NCI-H1105 treated with DMSO at 0.1 percent for 48 hours (cell line): ENCODE data around the gene TAAR6.
"Not testable (repeated sequence)": the region's sequence is repeated elsewhere in the genome, so short reads cannot be mapped to it uniquely, and the experiment has no call there.

ENCODE experiments used
- DNase-seq: peaks from one replicate; lab custom pipeline; 2025; lab: John Stamatoyannopoulos, UW

Gene TAAR6

GRCh38 chr6:132570221-132570777 lies at the start of gene TAAR6:
Gene TAAR6, plus strand, starts transcription at chr6:132570322. Its CDS starts 0 bp downstream, at chr6:132570322.
- DNase-seq = no peak

- no peak for DNase-seq
Observed at GRCh38 chr6:132520953-132521352, 49.2 kb upstream of the TAAR6 start.

GRCh38 chr6:132524646-132525045 lies 45.5 kb upstream of the TAAR6 start:
- DNase-seq = no peak

- DNase-seq = no peak
Observed at GRCh38 chr6:132525866-132526265, 44.3 kb upstream of the TAAR6 start.

GRCh38 chr6:132526461-132526860 lies 43.7 kb upstream of the TAAR6 start:
- DNase-seq = no peak

GRCh38 chr6:132527791-132528190 lies 42.3 kb upstream of the TAAR6 start:
- no peak for DNase-seq

GRCh38 chr6:132530293-132530974 lies 39.7 kb upstream of the TAAR6 start:
- peak; percentile 77 for DNase-seq

GRCh38 chr6:132534546-132534945 lies 35.6 kb upstream of the TAAR6 start:
- not testable (repeated sequence) for DNase-seq

- DNase-seq = no peak
Observed at GRCh38 chr6:132537145-132537544, 33.0 kb upstream of the TAAR6 start.

- DNase-seq = no peak
Observed at GRCh38 chr6:132537977-132538376, 32.1 kb upstream of the TAAR6 start, which contains the start of gene TAAR9. Gene TAAR9, plus strand, starts transcription at chr6:132538277. Its CDS starts 13 bp downstream, at chr6:132538290.

- no peak for DNase-seq
Observed at GRCh38 chr6:132544826-132545225, 25.3 kb upstream of the TAAR6 start.

- DNase-seq = no peak
Observed at GRCh38 chr6:132548746-132549463, 21.2 kb upstream of the TAAR6 start.

- no peak for DNase-seq
Observed at GRCh38 chr6:132551214-132551613, 18.9 kb upstream of the TAAR6 start.

GRCh38 chr6:132552372-132552771 lies 17.8 kb upstream of the TAAR6 start, which contains the start of gene TAAR8:
Gene TAAR8, plus strand, starts transcription at chr6:132552672. Its CDS starts 21 bp downstream, at chr6:132552693.
- DNase-seq = no peak

- DNase-seq = not testable (repeated sequence)
Observed at GRCh38 chr6:132560087-132560486, 10.0 kb upstream of the TAAR6 start.

GRCh38 chr6:132566404-132566803 lies 3.7 kb upstream of the TAAR6 start:
- no peak for DNase-seq

- no peak for DNase-seq
Observed at GRCh38 chr6:132567566-132567965, 2.6 kb upstream of the TAAR6 start.

GRCh38 chr6:132568611-132569010 lies 1.5 kb upstream of the TAAR6 start:
- DNase-seq = no peak

GRCh38 chr6:132569170-132569569 lies 952 bp upstream of the TAAR6 start:
- DNase-seq = no peak

GRCh38 chr6:132571774-132572173 lies 1.7 kb downstream of the TAAR6 start:
- DNase-seq = no peak

- no peak for DNase-seq
Observed at GRCh38 chr6:132584698-132585097, 14.6 kb downstream of the TAAR6 start.

- no peak for DNase-seq
Observed at GRCh38 chr6:132587424-132587823, 17.3 kb downstream of the TAAR6 start.

GRCh38 chr6:132589454-132589853 lies 19.3 kb downstream of the TAAR6 start, which contains the start of gene TAAR5:
Gene TAAR5, minus strand, starts transcription at chr6:132589741. Its CDS starts 55 bp downstream, at chr6:132589686.
- no peak for DNase-seq
